ENCODE results near the gene FGG.

FGG gene

GRCh38 chr4:154586296-154587033, 26.0 kb downstream of the FGG start:
- TF ChIP-seq CTCF (IDR thresholded peaks at IDR 0.05; ENCODE audit: low read depth, low read length, missing control alignments) = no peak
- H3K4me3 ChIP-seq (ENCODE audit: low read depth, low read length) = no peak overlapping the region
- DNase-seq (ENCODE audit: low read depth) = no peak

- no peak for DNase-seq (ENCODE audit: low read depth)
- no peak overlapping the region for H3K4me3 ChIP-seq (ENCODE audit: low read depth, low read length)
- no peak for TF ChIP-seq CTCF (IDR thresholded peaks at IDR 0.05; ENCODE audit: low read depth, low read length, missing control alignments)
Observed at GRCh38 chr4:154585369-154586018, 27.0 kb downstream of the FGG start.

- TF ChIP-seq CTCF (IDR thresholded peaks at IDR 0.05; ENCODE audit: low read depth, low read length, missing control alignments) = no peak
- DNase-seq (ENCODE audit: low read depth) = no peak
Observed at GRCh38 chr4:154584259-154584658, 28.2 kb downstream of the FGG start.

GRCh38 chr4:154583677-154584076, 28.8 kb downstream of the FGG start:
- TF ChIP-seq CTCF (IDR thresholded peaks at IDR 0.05; ENCODE audit: low read depth, low read length, missing control alignments) = no peak
- DNase-seq (ENCODE audit: low read depth) = no peak
- H3K4me3 ChIP-seq (ENCODE audit: low read depth, low read length) = no peak overlapping the region

More at GRCh38 chr4:154584259-154584658, 28.2 kb downstream of the FGG start:
- no peak overlapping the region for H3K4me3 ChIP-seq (ENCODE audit: low read depth, low read length)

GRCh38 chr4:154583230-154583629, 29.2 kb downstream of the FGG start:
- TF ChIP-seq CTCF (IDR thresholded peaks at IDR 0.05; ENCODE audit: low read depth, low read length, missing control alignments) = no peak

GRCh38 chr4:154582723-154583122, 29.7 kb downstream of the FGG start:
- no peak overlapping the region for H3K4me3 ChIP-seq (ENCODE audit: low read depth, low read length)
- TF ChIP-seq CTCF (IDR thresholded peaks at IDR 0.05; ENCODE audit: low read depth, low read length, missing control alignments) = no peak
- no peak for DNase-seq (ENCODE audit: low read depth)

More at GRCh38 chr4:154583230-154583629, 29.2 kb downstream of the FGG start:
- no peak overlapping the region for H3K4me3 ChIP-seq (ENCODE audit: low read depth, low read length)
- no peak for DNase-seq (ENCODE audit: low read depth)

Data from GM12864 (cell line).